Thoracic aorta (tissue), 2 donors: ENCODE measurements around the gene STAT6. TPM values are rescaled to one million over a fixed set of nuclear protein-coding genes. Genes with fewer than 3 reads are reported as not detected.

ENCODE experiments used
- ATAC-seq: fragments of 150-250 bp; one replicate; pipeline ENCODE4 v1.8.0; 2017; ENCODE audit warnings: low read depth; ENCODE audit not compliant: insufficient number of reproducible peaks, low FRiP score
- DNase-seq: peaks from one replicate; pipeline ENCODE4 v3.0.0-alpha.2; 2020; ENCODE audit warnings: low spot score
- H3K27ac ChIP-seq, 2 donors: fragments of 200-600 bp; sonication (generic); 1 replicate in 1 of 2; 2 replicates in 1 of 2; pipeline ENCODE4 v1.5.1; 2016; ENCODE audit warnings: mild to moderate bottlenecking in 2 of 2, moderate library complexity in 2 of 2
- H3K27me3 ChIP-seq: fragments of 200-600 bp; sonication (generic); replicated peaks from 2 replicates; pipeline ENCODE4 v1.6.0; 2016; ENCODE audit warnings: mild to moderate bottlenecking; ENCODE audit not compliant: insufficient read depth
- H3K36me3 ChIP-seq: fragments of 200-600 bp; sonication (generic); one replicate; pipeline ENCODE4 v1.5.1; 2016
- H3K4me1 ChIP-seq, 2 donors: fragments of 200-600 bp; sonication (generic); 1 replicate in 1 of 2; 2 replicates in 1 of 2; pipeline versions ENCODE4 v1.5.1 to v1.6.0; 2016; ENCODE audit warnings: low read depth in 2 of 2, mild to moderate bottlenecking in 1 of 2; ENCODE audit not compliant: control insufficient read depth in 1 of 2
- H3K4me3 ChIP-seq: fragments of 200-600 bp; sonication (generic); 2 replicates; pipeline ENCODE4 v1.5.1; 2016; ENCODE audit warnings: mild to moderate bottlenecking
- H3K9me3 ChIP-seq: fragments of 200-600 bp; sonication (generic); 2 replicates; pipeline ENCODE4 v1.5.1; 2016
- total RNA-seq, 2 donors: library from RNA; depleted of rRNA; stranded (reverse); fragments of >200 nt; gene quantifications; one replicate each; pipeline versions ENCODE4 v1.1.0 to v1.2.3, GENCODE V29; 2016
- TF ChIP-seq, protein P1 (sequence below): fragments of 200-600 bp; sonication (generic); IDR thresholded peaks from one replicate; pipeline ENCODE4 v1.5.1; 2019; ENCODE audit warnings: antibody characterized with exemption

STAT6 gene
- total RNA-seq, 2 donors from 2014 or later = 133 to 185 TPM

GRCh38 chr12:57088354-57089270, 22.6 kb downstream of the STAT6 start, which contains the start of gene NAB2:
Gene NAB2 (plus strand): TSS chr12:57089114. CDS start chr12:57089272, 158 bp downstream.
- peaks cover 36 to 45% of the 10 kb centered on the region in 2 donors for H3K4me1 ChIP-seq
- peak; percentile 46 for ATAC-seq
- TF ChIP-seq, protein P1, sequence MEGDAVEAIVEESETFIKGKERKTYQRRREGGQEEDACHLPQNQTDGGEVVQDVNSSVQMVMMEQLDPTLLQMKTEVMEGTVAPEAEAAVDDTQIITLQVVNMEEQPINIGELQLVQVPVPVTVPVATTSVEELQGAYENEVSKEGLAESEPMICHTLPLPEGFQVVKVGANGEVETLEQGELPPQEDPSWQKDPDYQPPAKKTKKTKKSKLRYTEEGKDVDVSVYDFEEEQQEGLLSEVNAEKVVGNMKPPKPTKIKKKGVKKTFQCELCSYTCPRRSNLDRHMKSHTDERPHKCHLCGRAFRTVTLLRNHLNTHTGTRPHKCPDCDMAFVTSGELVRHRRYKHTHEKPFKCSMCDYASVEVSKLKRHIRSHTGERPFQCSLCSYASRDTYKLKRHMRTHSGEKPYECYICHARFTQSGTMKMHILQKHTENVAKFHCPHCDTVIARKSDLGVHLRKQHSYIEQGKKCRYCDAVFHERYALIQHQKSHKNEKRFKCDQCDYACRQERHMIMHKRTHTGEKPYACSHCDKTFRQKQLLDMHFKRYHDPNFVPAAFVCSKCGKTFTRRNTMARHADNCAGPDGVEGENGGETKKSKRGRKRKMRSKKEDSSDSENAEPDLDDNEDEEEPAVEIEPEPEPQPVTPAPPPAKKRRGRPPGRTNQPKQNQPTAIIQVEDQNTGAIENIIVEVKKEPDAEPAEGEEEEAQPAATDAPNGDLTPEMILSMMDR = no peak

GRCh38 chr12:57087691-57088353, 23.3 kb downstream of the STAT6 start:
- TF ChIP-seq, protein P1 = no peak
- DNase-seq = peak; percentile 81
- peak overlapping the region; percentile 99 for H3K27ac ChIP-seq
- H3K9me3 ChIP-seq = no peaks in the 10 kb centered on the region
- peaks cover 29 to 37% of the 10 kb centered on the region in 2 donors for H3K4me1 ChIP-seq
- H3K4me3 ChIP-seq = peak overlapping the region; percentile 86
- H3K27me3 ChIP-seq = no peaks in the 10 kb centered on the region
- peak; percentile 18 for ATAC-seq
- peaks cover 15% of the 10 kb centered on the region for H3K36me3 ChIP-seq

More at GRCh38 chr12:57088354-57089270, 22.6 kb downstream of the STAT6 start, which contains the start of gene NAB2:
- Histone ChIP-seq H3K9me3 (no peaks in the 10 kb centered on the region), H3K4me3 (peak within 1 kb of the TSS; percentile 92), H3K27ac (peak within 1 kb of the TSS; percentile 99), H3K36me3 (peaks cover 17% of the 10 kb centered on the region), H3K27me3 (no peaks in the 10 kb centered on the region)
- peak; percentile 92 for DNase-seq

DNA sequence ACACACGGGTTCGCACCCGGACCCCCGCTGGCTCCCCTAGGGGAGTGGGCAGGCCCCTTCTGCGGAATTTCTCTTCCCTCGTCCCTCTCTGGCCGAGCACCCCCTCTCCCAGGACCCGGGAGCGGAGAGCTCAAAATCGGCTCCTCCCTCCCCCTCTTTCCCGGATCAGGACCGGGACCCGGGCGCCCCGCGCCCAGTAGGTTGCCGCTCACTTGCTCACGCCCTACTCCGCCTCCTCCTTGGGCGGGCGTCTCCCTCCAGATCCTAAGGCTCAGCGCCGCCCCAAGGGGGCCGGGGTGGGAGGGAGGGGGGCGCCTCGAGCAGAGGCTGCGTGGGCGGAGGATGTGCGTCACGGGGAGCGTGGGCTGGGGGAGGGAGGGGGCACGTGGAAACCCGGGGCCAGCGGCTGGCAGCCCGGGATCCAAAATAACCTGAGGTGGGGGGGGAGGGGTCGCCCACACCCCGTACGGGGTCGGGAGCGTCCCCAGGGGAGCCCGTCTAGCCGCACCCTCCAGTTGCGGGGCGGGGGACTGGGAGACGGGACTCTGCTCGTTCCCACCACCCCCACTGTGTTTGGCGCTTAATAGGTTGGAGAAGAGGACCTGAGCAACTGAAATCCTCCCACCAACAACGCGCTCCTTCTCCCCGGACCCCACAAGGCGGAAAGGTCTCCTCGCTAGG, 24.0 kb downstream of the STAT6 start:
- ATAC-seq (peak; percentile 24), DNase-seq (peak; percentile 91)
- Histone ChIP-seq H3K4me1 (peaks cover 24 to 30% of the 10 kb centered on the region in 2 donors), H3K27me3 (no peaks in the 10 kb centered on the region), H3K36me3 (peaks cover 9% of the 10 kb centered on the region), H3K4me3 (peak overlapping the region; percentile 86), H3K27ac (peak overlapping the region; percentile 99), H3K9me3 (no peaks in the 10 kb centered on the region)
- TF ChIP-seq, protein P1 = no peak

DNA sequence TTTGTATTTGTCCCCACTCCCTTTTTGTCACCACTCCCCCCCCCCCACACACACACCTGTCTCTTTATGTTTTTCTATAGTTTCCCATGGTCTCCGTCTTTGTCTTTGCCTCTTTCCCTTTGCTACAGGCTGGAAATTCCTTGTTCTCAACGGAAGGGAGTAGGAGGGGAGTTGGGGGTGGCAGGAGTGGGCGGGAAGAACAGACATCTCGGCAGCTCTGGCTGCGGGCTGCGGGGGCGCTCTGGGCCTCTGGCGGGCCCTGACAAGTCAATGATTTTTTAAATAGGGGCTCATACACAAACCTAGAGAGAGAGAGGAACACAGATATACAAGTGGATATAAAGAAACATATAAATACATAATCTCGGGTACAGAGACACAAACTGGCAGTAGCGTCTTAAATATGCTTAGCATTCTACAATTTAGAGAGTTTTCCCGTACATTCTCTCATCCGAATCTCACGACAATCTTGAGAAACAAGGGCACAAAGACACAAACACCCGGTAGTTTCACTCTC, 24.6 kb downstream of the STAT6 start:
- DNase-seq (no peak), ATAC-seq (no peak)
- peak overlapping the region; percentile 86 for H3K4me3 ChIP-seq
- no peaks in the 10 kb centered on the region for H3K9me3 ChIP-seq
- peak overlapping the region; percentile 99 for H3K27ac ChIP-seq
- H3K4me1 ChIP-seq = peaks cover 18 to 24% of the 10 kb centered on the region in 2 donors
- H3K27me3 ChIP-seq = no peaks in the 10 kb centered on the region
- H3K36me3 ChIP-seq = peaks cover 3% of the 10 kb centered on the region
- TF ChIP-seq, protein P1 = peak; percentile 31
